T-helper 22 cell (primary cell): ENCODE data around the gene SOX12.
"Not testable (repeated sequence)": the region's sequence is repeated elsewhere in the genome, so short reads cannot be mapped to it uniquely, and the experiment has no call there.

Experiments used
- DNase-seq: peaks from one replicate; pipeline ENCODE4 v3.0.0-alpha.2; 2020; ENCODE audit warnings: low read depth

The SOX12 gene

GRCh38 chr20:362271-363254, 37.2 kb downstream of the SOX12 start:
- no peak for DNase-seq

- DNase-seq = no peak
Measured at GRCh38 chr20:363319-364078, 38.1 kb downstream of the SOX12 start.

GRCh38 chr20:364905-365794, 39.8 kb downstream of the SOX12 start:
- no peak for DNase-seq

- DNase-seq = no peak
Measured at GRCh38 chr20:366041-366718, 40.8 kb downstream of the SOX12 start.

GRCh38 chr20:366719-367485, 41.5 kb downstream of the SOX12 start:
- DNase-seq = no peak

- no peak for DNase-seq
Measured at GRCh38 chr20:367486-367887, 42.1 kb downstream of the SOX12 start.

- DNase-seq = no peak
Measured at GRCh38 chr20:368915-369314, 43.6 kb downstream of the SOX12 start.

- DNase-seq = no peak
Measured at GRCh38 chr20:370151-370600, 44.8 kb downstream of the SOX12 start.

- no peak for DNase-seq
Measured at GRCh38 chr20:370977-371754, 45.8 kb downstream of the SOX12 start.

GRCh38 chr20:371755-372542, 46.6 kb downstream of the SOX12 start:
- no peak for DNase-seq

GRCh38 chr20:372543-373082, 47.3 kb downstream of the SOX12 start:
- not testable (repeated sequence) for DNase-seq

- no peak for DNase-seq
Measured at GRCh38 chr20:373171-373890, 48.0 kb downstream of the SOX12 start.

GRCh38 chr20:375265-375889, 50.0 kb downstream of the SOX12 start:
- DNase-seq = no peak

- DNase-seq = no peak
Measured at GRCh38 chr20:376089-376488, 50.7 kb downstream of the SOX12 start.

GRCh38 chr20:376750-377149, 51.4 kb downstream of the SOX12 start:
- DNase-seq = no peak

- DNase-seq = not testable (repeated sequence)
Measured at GRCh38 chr20:377578-377977, 52.2 kb downstream of the SOX12 start.

- DNase-seq = no peak
Measured at GRCh38 chr20:378961-379336, 53.6 kb downstream of the SOX12 start.
